ENCODE data around the gene RXFP4.

RXFP4 gene

GRCh38 chr1:155940482-155940992 is 901 bp upstream of the RXFP4 start:
- Mint-ChIP-seq H3K4me1 (peaks cover 51% of the 10 kb centered on the region), H3K27me3 (no peaks in the 10 kb centered on the region), H3K27ac (peak overlapping the region; percentile 86), H3K36me3 (no peaks in the 10 kb centered on the region), H3K9me3 (no peaks in the 10 kb centered on the region), H3K4me3 (no peak overlapping the region)

GRCh38 chr1:155941845-155942531 is 550 bp downstream of the RXFP4 start:
- peaks cover 64% of the 10 kb centered on the region for H3K4me1 Mint-ChIP-seq
- H3K27ac Mint-ChIP-seq: peak overlapping the region; percentile 90
- no peak overlapping the region for H3K4me3 Mint-ChIP-seq
- H3K36me3 Mint-ChIP-seq: peaks cover 3% of the 10 kb centered on the region
- no peaks in the 10 kb centered on the region for H3K9me3 Mint-ChIP-seq
- no peaks in the 10 kb centered on the region for H3K27me3 Mint-ChIP-seq

- no peaks in the 10 kb centered on the region for H3K9me3 Mint-ChIP-seq
- H3K4me3 Mint-ChIP-seq: no peak overlapping the region
- peak overlapping the region; percentile 90 for H3K27ac Mint-ChIP-seq
- H3K36me3 Mint-ChIP-seq: peaks cover 3% of the 10 kb centered on the region
- H3K4me1 Mint-ChIP-seq: peaks cover 66% of the 10 kb centered on the region
- H3K27me3 Mint-ChIP-seq: no peaks in the 10 kb centered on the region
Observed at GRCh38 chr1:155942578-155943141, 1.2 kb downstream of the RXFP4 start.

GRCh38 chr1:155944444-155944799 is 3.0 kb downstream of the RXFP4 start:
- H3K27ac Mint-ChIP-seq: peak overlapping the region; percentile 90
- H3K36me3 Mint-ChIP-seq: peaks cover 3% of the 10 kb centered on the region
- H3K4me3 Mint-ChIP-seq: no peak overlapping the region
- no peaks in the 10 kb centered on the region for H3K27me3 Mint-ChIP-seq
- no peaks in the 10 kb centered on the region for H3K9me3 Mint-ChIP-seq
- peaks cover 58% of the 10 kb centered on the region for H3K4me1 Mint-ChIP-seq

GRCh38 chr1:155946633-155947219 is 5.3 kb downstream of the RXFP4 start:
- Mint-ChIP-seq H3K27me3 (no peaks in the 10 kb centered on the region), H3K27ac (peak overlapping the region; percentile 92), H3K36me3 (peaks cover 7% of the 10 kb centered on the region), H3K4me3 (peak overlapping the region; percentile 76), H3K4me1 (peaks cover 38% of the 10 kb centered on the region), H3K9me3 (no peaks in the 10 kb centered on the region)

GRCh38 chr1:155947292-155947691 is 5.9 kb downstream of the RXFP4 start:
- Mint-ChIP-seq H3K4me3 (peak overlapping the region; percentile 23), H3K27ac (peak overlapping the region; percentile 92), H3K4me1 (peaks cover 32% of the 10 kb centered on the region), H3K36me3 (peaks cover 8% of the 10 kb centered on the region), H3K9me3 (no peaks in the 10 kb centered on the region), H3K27me3 (no peaks in the 10 kb centered on the region)

- Mint-ChIP-seq H3K36me3 (peaks cover 8% of the 10 kb centered on the region), H3K27ac (peak overlapping the region; percentile 51), H3K9me3 (no peaks in the 10 kb centered on the region), H3K4me3 (no peak overlapping the region), H3K4me1 (peaks cover 30% of the 10 kb centered on the region), H3K27me3 (no peaks in the 10 kb centered on the region)
Observed at GRCh38 chr1:155947741-155948140, 6.3 kb downstream of the RXFP4 start.

- H3K27me3 Mint-ChIP-seq: no peaks in the 10 kb centered on the region
- H3K4me1 Mint-ChIP-seq: peaks cover 14% of the 10 kb centered on the region
- no peaks in the 10 kb centered on the region for H3K9me3 Mint-ChIP-seq
- H3K36me3 Mint-ChIP-seq: peaks cover 10% of the 10 kb centered on the region
- H3K4me3 Mint-ChIP-seq: no peak overlapping the region
- H3K27ac Mint-ChIP-seq: no peak overlapping the region
Observed at GRCh38 chr1:155950829-155951228, 9.4 kb downstream of the RXFP4 start.

- Mint-ChIP-seq H3K9me3 (no peaks in the 10 kb centered on the region), H3K36me3 (peaks cover 7% of the 10 kb centered on the region), H3K4me1 (peaks cover 3% of the 10 kb centered on the region), H3K4me3 (no peak overlapping the region), H3K27me3 (no peaks in the 10 kb centered on the region), H3K27ac (peak overlapping the region; percentile 80)
Observed at GRCh38 chr1:155951753-155952504, 10.5 kb downstream of the RXFP4 start.

GRCh38 chr1:155952505-155952890 is 11.1 kb downstream of the RXFP4 start:
- H3K4me3 Mint-ChIP-seq: no peak overlapping the region
- no peaks in the 10 kb centered on the region for H3K4me1 Mint-ChIP-seq
- H3K36me3 Mint-ChIP-seq: peaks cover 7% of the 10 kb centered on the region
- no peaks in the 10 kb centered on the region for H3K9me3 Mint-ChIP-seq
- no peaks in the 10 kb centered on the region for H3K27me3 Mint-ChIP-seq
- no peak overlapping the region for H3K27ac Mint-ChIP-seq

GRCh38 chr1:155954645-155955044 is 13.2 kb downstream of the RXFP4 start:
- no peak overlapping the region for H3K4me3 Mint-ChIP-seq
- no peaks in the 10 kb centered on the region for H3K9me3 Mint-ChIP-seq
- H3K27ac Mint-ChIP-seq: no peak overlapping the region
- H3K4me1 Mint-ChIP-seq: no peaks in the 10 kb centered on the region
- H3K36me3 Mint-ChIP-seq: peaks cover 7% of the 10 kb centered on the region
- no peaks in the 10 kb centered on the region for H3K27me3 Mint-ChIP-seq

GRCh38 chr1:155957411-155957915 is 16.0 kb downstream of the RXFP4 start:
- H3K27ac Mint-ChIP-seq: no peak overlapping the region
- H3K4me1 Mint-ChIP-seq: peaks cover under 1% of the 10 kb centered on the region

GRCh38 chr1:155960081-155960745 is 18.8 kb downstream of the RXFP4 start:
- H3K9me3 Mint-ChIP-seq: no peaks in the 10 kb centered on the region
- peak overlapping the region; percentile 59 for H3K27ac Mint-ChIP-seq
- peaks cover 4% of the 10 kb centered on the region for H3K4me1 Mint-ChIP-seq
- H3K27me3 Mint-ChIP-seq: no peaks in the 10 kb centered on the region
- no peak overlapping the region for H3K4me3 Mint-ChIP-seq
- H3K36me3 Mint-ChIP-seq: peaks cover 3% of the 10 kb centered on the region

More at GRCh38 chr1:155957411-155957915, 16.0 kb downstream of the RXFP4 start:
- H3K27me3 Mint-ChIP-seq: no peaks in the 10 kb centered on the region
- H3K4me3 Mint-ChIP-seq: no peak overlapping the region
- peaks cover 3% of the 10 kb centered on the region for H3K36me3 Mint-ChIP-seq
- no peaks in the 10 kb centered on the region for H3K9me3 Mint-ChIP-seq

GRCh38 chr1:155961937-155962336 is 20.5 kb downstream of the RXFP4 start:
- H3K4me3 Mint-ChIP-seq: no peak overlapping the region
- no peaks in the 10 kb centered on the region for H3K27me3 Mint-ChIP-seq
- H3K27ac Mint-ChIP-seq: no peak overlapping the region
- H3K4me1 Mint-ChIP-seq: peaks cover 13% of the 10 kb centered on the region
- H3K36me3 Mint-ChIP-seq: peaks cover 3% of the 10 kb centered on the region
- no peaks in the 10 kb centered on the region for H3K9me3 Mint-ChIP-seq

GRCh38 chr1:155962599-155963211 is 21.3 kb downstream of the RXFP4 start:
- Mint-ChIP-seq H3K9me3 (no peaks in the 10 kb centered on the region), H3K27ac (no peak overlapping the region)

More at GRCh38 chr1:155962599-155963211, 21.3 kb downstream of the RXFP4 start:
- Mint-ChIP-seq H3K27me3 (no peaks in the 10 kb centered on the region), H3K36me3 (peaks cover 3% of the 10 kb centered on the region), H3K4me1 (peaks cover 20% of the 10 kb centered on the region), H3K4me3 (no peak overlapping the region)
